ENCODE results near the gene TBC1D12.
A peak's percentile ranks its signal among the peaks of the same experiment; 100 is the strongest.

The TBC1D12 gene

GRCh38 chr10:94407668-94408067 is 5.3 kb downstream of the TBC1D12 start:
- peak; percentile 33 for DNase-seq (ENCODE audit: low read depth)

DNA sequence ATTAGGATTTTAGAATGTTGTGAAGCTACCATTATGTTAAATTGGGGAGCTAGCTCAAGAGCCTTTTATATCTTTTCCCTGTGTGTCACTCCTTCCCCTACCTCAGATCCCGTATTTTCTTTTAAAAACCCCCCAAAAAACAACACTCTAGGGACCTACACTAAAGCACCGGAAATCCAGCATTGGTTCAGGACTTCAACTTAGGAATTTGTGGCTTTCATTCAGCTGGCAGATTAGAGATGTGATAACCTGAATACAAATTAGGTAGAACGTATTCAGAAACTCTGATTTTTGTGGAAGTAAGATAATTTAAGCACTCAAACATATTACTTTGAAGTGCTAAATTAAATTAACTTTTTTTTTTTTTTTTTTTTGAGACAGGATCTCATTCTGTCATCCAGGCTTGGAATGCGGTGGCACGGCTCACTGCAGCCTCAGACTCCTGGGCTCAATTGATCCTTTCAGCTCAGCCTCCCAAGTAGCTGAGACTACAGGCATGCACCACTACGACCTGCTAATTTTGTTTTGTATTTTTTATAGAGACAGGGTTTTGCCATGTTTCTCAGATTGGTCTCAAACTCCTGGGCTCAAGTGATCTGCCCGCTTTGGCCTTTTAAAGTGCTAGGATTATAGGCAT is 6.8 kb downstream of the TBC1D12 start:
- no peak for DNase-seq (ENCODE audit: low read depth)

- DNase-seq (ENCODE audit: low read depth) = no peak
Observed at GRCh38 chr10:94411304-94411703, 9.0 kb downstream of the TBC1D12 start.

DNA sequence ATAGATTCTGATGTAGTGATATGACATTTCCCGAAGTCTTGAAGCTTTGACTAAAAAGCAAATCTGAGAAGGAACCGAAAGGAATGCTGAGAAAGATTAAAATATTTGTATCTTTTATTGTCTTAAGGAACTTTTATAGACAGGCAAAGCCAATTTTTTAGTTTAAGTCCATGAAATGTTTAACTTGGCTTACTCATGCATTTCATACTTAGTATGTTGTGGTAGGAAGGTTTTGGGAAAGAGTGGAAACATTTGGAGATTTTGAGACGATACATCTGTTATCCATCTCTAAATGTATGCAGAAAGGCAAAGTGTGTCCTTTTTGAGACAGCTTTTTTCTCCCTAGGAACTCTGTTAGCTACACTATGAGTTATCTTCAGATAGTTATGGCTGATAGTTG is 10.1 kb downstream of the TBC1D12 start:
- DNase-seq (ENCODE audit: low read depth) = no peak

GRCh38 chr10:94413361-94413760 is 11.0 kb downstream of the TBC1D12 start:
- no peak for DNase-seq (ENCODE audit: low read depth)

- DNase-seq (ENCODE audit: low read depth) = no peak
Observed at GRCh38 chr10:94416896-94417295, 14.6 kb downstream of the TBC1D12 start.

DNA sequence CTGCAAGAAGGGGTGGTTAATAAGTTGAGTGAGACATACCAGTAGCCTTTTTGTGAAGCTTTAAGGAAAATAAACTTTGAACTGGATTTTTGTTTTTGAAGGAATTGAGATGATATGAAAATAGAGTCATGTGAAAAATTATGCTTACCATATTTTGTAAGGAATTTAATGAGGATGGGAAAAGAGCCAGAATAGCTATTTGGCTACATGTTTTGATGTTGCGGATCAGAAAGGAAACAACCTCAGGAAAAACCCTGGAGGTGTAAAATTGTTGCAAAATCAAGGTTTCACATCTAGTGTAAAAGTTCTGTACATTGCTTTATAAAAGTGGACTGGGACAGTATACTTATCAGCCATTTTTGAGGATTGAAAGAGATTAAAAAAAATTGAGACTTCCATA is 15.0 kb downstream of the TBC1D12 start:
- no peak for DNase-seq (ENCODE audit: low read depth)

GRCh38 chr10:94420516-94420915 is 18.2 kb downstream of the TBC1D12 start:
- DNase-seq (ENCODE audit: low read depth) = no peak

- DNase-seq (ENCODE audit: low read depth) = no peak
Observed at GRCh38 chr10:94420998-94421528, 18.7 kb downstream of the TBC1D12 start.

GRCh38 chr10:94423627-94424026 is 21.3 kb downstream of the TBC1D12 start:
- no peak for DNase-seq (ENCODE audit: low read depth)

GRCh38 chr10:94424714-94425337 is 22.5 kb downstream of the TBC1D12 start:
- no peak for DNase-seq (ENCODE audit: low read depth)

- no peak for DNase-seq (ENCODE audit: low read depth)
Observed at GRCh38 chr10:94425942-94426341, 23.6 kb downstream of the TBC1D12 start.

DNA sequence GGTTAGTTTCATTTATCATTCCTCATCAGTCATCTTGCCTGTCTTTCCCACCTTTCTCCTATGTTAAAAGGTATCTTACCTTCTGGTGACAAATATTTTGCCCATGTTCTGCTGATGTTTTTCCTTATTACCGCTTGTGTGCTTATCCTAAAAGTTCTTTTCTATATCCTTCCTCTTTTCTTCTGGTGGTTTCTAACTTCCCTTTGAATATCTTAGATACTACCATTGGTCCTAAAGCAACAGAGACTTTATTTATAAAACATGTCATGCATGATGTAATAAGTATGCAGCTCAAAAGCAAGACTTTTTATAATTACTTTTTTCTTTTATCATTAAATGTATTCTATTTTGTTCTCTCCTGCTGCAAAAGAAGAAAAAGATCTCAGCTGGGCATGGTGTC is 24.8 kb downstream of the TBC1D12 start:
- DNase-seq (ENCODE audit: low read depth) = no peak

DNA sequence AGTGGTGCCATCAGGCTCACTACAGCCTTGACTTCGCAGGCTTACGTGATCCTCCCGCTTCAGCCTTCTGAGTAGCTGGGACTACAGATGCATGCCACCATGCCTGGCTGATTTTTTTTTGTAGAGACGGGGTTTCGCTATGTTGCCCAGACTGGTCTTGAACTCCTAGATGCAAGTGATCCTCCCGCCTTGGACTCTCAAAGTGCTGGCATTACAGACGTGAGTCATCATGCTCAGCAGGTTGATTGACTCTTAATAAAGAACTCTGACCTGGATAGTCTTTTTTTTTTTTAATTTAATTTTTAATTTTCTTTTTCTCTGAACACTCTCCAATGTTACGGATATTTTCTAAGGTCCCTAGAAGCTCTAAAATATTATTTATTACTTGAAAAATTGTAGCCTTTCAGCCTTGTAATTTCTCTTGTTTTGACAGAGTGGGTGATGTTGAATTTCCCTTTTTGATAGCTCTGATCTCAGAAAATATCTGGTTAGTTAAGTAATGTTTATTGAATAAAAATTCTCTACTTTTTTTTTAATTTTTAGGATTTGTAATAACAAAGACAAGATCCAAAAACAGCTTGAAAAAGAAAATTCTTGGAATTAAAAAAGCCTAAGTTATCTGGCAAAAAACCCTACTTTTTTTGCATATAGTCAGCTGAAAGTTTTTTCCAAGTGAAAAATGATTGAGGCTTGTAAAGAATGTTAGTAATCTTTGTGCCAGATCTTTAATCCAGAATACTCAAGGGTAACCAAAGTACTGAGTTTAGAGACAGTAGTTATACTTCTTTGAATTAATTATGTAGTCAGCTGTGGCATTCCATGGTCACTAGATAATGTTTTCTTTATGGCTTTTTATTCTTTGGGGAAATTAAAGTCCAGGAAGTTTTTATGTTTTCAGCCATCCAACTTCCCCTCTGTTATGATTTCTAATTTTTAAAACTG is 26.7 kb downstream of the TBC1D12 start:
- no peak for DNase-seq (ENCODE audit: low read depth)

DNA sequence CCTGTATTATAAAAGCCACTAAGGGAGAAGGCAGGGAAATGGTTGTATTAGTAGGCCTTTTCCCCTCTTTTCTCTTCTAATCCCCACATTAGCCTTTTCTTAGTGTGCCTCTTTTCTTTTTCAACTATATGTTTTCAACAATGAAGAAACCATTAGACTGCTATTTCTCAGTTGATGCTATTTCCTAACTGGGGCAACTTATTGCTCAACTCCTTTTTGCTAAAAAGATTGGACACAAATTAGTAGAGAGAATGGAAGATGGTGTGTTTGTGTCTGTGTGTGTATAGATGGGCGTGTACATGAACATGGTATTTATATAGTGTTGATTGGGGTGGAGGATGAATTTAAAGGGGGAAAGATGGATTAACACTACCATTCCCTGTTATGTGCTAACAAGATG is 28.4 kb downstream of the TBC1D12 start:
- no peak for DNase-seq (ENCODE audit: low read depth)

- DNase-seq (ENCODE audit: low read depth) = no peak
Observed at GRCh38 chr10:94432443-94432842, 30.1 kb downstream of the TBC1D12 start.

DNA sequence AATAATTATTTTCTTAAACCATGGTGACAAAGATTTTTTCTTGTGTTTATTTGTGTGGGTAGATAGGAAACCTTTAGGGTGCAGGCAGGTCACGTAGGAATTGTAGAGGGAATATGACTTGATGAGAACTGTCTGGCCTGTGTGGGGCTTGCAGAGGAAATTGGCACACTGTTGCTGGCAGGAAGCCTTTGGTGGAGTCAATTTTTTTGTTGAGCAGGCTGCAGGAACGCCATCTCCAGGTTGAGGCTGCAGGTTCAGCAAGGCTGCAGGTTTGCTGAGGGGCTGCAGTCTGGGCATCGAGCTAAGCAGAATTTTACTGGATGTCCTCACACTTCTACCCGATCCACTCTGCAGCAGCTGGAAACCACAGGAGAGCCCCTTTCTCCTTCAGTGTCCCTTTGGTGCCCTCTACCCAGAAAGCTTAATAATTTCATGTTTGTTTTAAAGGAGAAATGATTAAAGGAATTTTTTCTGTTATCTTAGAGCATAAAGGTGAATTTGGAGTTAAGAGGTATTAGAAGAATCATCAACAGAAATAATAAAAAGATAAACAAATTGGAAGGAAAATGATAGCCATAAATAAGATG is 37.0 kb downstream of the TBC1D12 start:
- peak; percentile 19 for DNase-seq (ENCODE audit: low read depth)

DNA sequence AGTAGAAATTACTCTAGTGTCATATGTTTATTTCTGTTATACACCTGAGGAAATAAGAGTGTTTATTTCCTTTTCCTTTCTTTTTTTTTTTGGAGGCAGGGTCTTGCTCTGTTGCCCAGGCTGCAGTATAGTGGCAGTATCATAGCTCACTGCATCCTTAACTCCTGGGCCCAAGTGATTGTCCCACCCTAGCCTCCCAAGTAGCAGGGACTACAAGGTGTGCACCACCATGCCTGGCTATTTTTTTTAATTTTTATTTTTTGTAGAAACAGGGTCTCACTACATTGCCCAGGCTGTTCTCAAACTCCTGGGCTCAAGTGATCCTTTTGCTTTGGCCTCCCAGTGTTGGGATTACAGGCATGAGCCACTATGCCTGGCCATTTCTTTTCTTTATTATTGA is 37.8 kb downstream of the TBC1D12 start:
- no peak for DNase-seq (ENCODE audit: low read depth)

GRCh38 chr10:94443047-94443446 is 40.7 kb downstream of the TBC1D12 start:
- no peak for DNase-seq (ENCODE audit: low read depth)

GRCh38 chr10:94443549-94443948 is 41.2 kb downstream of the TBC1D12 start:
- no peak for DNase-seq (ENCODE audit: low read depth)

- DNase-seq (ENCODE audit: low read depth) = no peak
Observed at GRCh38 chr10:94450782-94451181, 48.4 kb downstream of the TBC1D12 start.

DNA sequence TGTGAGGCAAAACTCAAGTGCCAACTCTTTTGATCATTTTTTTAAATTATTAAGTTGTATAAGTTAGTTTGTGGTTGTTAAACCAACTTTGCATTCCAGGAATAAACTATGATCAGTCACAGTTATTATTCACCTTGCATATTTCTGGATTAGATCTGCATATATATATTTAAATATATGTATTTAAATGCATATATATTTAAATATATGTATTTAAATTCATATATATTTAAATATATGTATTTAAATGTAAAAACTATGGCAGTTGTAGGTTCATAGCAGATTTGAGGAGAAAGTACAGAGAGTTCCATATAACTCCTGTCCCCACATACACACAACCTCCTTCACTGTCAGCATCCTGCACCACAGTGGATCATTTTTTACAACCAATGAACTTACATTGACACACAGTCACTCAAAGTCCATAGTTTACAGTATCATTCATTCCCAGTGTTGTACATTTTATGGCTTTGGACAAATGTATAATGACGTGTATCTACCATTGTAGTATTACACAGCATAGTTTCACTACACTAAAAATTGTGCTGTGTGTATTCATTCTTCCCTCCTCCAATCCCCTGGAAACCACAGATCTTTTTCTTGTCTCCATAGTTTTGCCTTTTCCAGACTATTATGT is 49.7 kb downstream of the TBC1D12 start:
- no peak for DNase-seq (ENCODE audit: low read depth)
